ENCODE measurements around the gene SPTLC1. TPM values are rescaled to one million over a fixed set of nuclear protein-coding genes. Genes with fewer than 3 reads are reported as not detected.

SPTLC1 gene
- total RNA-seq, 1 donor from 2014 or later: 45.9 TPM

DNA sequence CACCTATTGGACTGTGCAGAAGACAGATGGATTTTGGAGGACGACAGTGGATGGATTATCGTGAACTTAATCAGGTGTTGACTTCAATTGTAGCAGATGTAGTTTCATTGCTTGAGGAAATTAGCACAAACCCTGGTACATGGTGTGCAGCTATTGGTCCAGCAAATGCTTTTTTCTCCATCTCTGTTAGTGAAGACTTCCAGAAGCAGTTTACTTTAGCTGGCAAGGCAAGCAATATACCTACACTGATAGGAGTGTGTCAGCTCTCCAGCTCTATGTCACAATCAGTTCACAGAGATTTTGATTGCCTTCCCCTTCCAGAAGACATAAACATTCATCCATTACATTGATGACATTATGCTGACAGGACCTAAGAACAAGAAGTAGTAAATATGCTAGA is 129.5 kb downstream of the SPTLC1 start:
- TF ChIP-seq CTCF (IDR thresholded peaks at IDR 0.05; ENCODE audit: partially characterized antibody, unreplicated experiment): no peak
- peaks cover 11% of the 10 kb centered on the region for H3K36me3 Mint-ChIP-seq (ENCODE audit: unreplicated experiment)
- H3K4me1 Mint-ChIP-seq (ENCODE audit: low read depth, unreplicated experiment): no peaks in the 10 kb centered on the region
- H3K27me3 Mint-ChIP-seq (ENCODE audit: unreplicated experiment): no peaks in the 10 kb centered on the region
- no peak overlapping the region for H3K27ac Mint-ChIP-seq (ENCODE audit: unreplicated experiment)
- no peaks in the 10 kb centered on the region for H3K9me3 Mint-ChIP-seq (ENCODE audit: unreplicated experiment)
- DNase-seq: no peak
- no peak overlapping the region for H3K4me3 Mint-ChIP-seq (ENCODE audit: unreplicated experiment)

Other genes starting within 250 kb of the SPTLC1 start
- gene ROR2, start 165.2 kb downstream of the SPTLC1 start, total RNA-seq (ENCODE audit: unreplicated experiment): 51.1 TPM
- gene IARS1, start 178.3 kb upstream of the SPTLC1 start, total RNA-seq (ENCODE audit: unreplicated experiment): 160 TPM
- gene NOL8, start 209.9 kb upstream of the SPTLC1 start, total RNA-seq (ENCODE audit: unreplicated experiment): 34.9 TPM
- 5.7 TPM for gene CENPP, start 210.5 kb upstream of the SPTLC1 start, total RNA-seq (ENCODE audit: unreplicated experiment)